T-helper 9 cell (primary cell): ENCODE results near the gene OR51I2.

Source experiments
- DNase-seq: peaks from one replicate; pipeline ENCODE4 v3.0.0-alpha.2; 2020
- total RNA-seq, 2 donors: gene quantifications; one replicate each; lab custom pipeline; 2026; lab: John Stamatoyannopoulos, UW

The OR51I2 gene
- total RNA-seq: 0 reads per million in 2 donors

GRCh38 chr11:5449023-5449422 lies at the start of gene OR51I2:
Gene OR51I2, plus strand, starts transcription at chr11:5449323. Its CDS starts 4,166 bp downstream, at chr11:5453489.
- no peak for DNase-seq

- DNase-seq: no peak
These were observed 44.0 kb upstream of the OR51I2 start for GRCh38 chr11:5405173-5405572.

GRCh38 chr11:5420993-5421392 lies 28.1 kb upstream of the OR51I2 start:
- no peak for DNase-seq

- DNase-seq: no peak
These were observed 27.3 kb upstream of the OR51I2 start, which contains the start of gene OR51Q1 for GRCh38 chr11:5421811-5422210. Gene OR51Q1, plus strand, starts transcription at chr11:5422111. Its CDS starts 90 bp downstream, at chr11:5422201.

GRCh38 chr11:5423131-5423530 lies 26.0 kb upstream of the OR51I2 start:
- DNase-seq: no peak

GRCh38 chr11:5441414-5441813 lies 7.7 kb upstream of the OR51I2 start, which contains the start of gene OR51I1:
Gene OR51I1, minus strand, starts transcription at chr11:5441514. Its CDS starts 0 bp downstream, at chr11:5441514.
- DNase-seq: no peak

- no peak for DNase-seq
These were observed 5.2 kb upstream of the OR51I2 start for GRCh38 chr11:5443835-5444393.

- no peak for DNase-seq
These were observed 309 bp downstream of the OR51I2 start for GRCh38 chr11:5449432-5449831.

- no peak for DNase-seq
These were observed 12.0 kb downstream of the OR51I2 start for GRCh38 chr11:5460983-5461621.

GRCh38 chr11:5467527-5467926 lies 18.4 kb downstream of the OR51I2 start:
- DNase-seq: no peak

GRCh38 chr11:5473921-5474320 lies 24.8 kb downstream of the OR51I2 start:
- DNase-seq: no peak

- peak; percentile 11 for DNase-seq
These were observed 27.2 kb downstream of the OR51I2 start for GRCh38 chr11:5476186-5476819.

- DNase-seq: no peak
These were observed 36.9 kb downstream of the OR51I2 start for GRCh38 chr11:5486003-5486402.

- no peak for DNase-seq
These were observed 37.3 kb downstream of the OR51I2 start for GRCh38 chr11:5486421-5486820.

GRCh38 chr11:5488385-5488784 lies 39.3 kb downstream of the OR51I2 start, which contains the start of gene OR52D1:
Gene OR52D1, plus strand, starts transcription at chr11:5488685. Its CDS starts 22 bp downstream, at chr11:5488707.
- DNase-seq: no peak

- DNase-seq: no peak
These were observed 39.8 kb downstream of the OR51I2 start for GRCh38 chr11:5488798-5489399.

GRCh38 chr11:5489576-5490357 lies 40.6 kb downstream of the OR51I2 start:
- DNase-seq: no peak

- DNase-seq: no peak
These were observed 50.5 kb downstream of the OR51I2 start for GRCh38 chr11:5499671-5500070.

- DNase-seq: no peak
These were observed 51.3 kb downstream of the OR51I2 start for GRCh38 chr11:5500393-5500801.

GRCh38 chr11:5504403-5504921 lies 55.3 kb downstream of the OR51I2 start:
- no peak for DNase-seq

- no peak for DNase-seq
These were observed 56.4 kb downstream of the OR51I2 start for GRCh38 chr11:5505363-5506048.
